ENCODE data around the gene C3orf80.
"Not testable (repeated sequence)": the region's sequence is repeated elsewhere in the genome, so short reads cannot be mapped to it uniquely, and the experiment has no call there.

The C3orf80 gene

GRCh38 chr3:160225176-160226025 is at the start of gene C3orf80:
Gene C3orf80 (plus strand): TSS chr3:160225422. CDS start chr3:160225636, 214 bp downstream.
- FAIRE-seq: no peak

GRCh38 chr3:160176923-160177322 is 48.3 kb upstream of the C3orf80 start:
- no peak for FAIRE-seq

DNA sequence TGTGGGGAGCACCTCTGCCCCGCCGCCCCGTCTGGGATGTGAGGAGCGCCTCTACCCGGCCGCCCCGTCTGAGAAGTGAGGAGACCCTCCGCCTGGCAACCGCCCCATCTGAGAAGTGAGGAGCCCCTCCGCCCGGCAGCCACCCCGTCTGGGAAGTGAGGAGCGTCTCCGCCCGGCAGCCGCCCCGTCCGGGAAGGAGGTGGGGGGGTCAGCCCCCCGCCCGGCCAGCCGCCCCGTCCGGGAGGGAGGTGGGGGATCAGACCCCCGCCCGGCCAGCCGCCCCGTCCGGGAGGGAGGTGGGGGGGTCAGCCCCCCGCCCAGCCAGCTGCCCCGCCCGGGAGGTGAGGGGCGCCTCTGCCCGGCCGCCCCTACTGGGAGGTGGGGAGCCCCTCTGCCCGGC is 46.6 kb upstream of the C3orf80 start:
- FAIRE-seq: not testable (repeated sequence)

DNA sequence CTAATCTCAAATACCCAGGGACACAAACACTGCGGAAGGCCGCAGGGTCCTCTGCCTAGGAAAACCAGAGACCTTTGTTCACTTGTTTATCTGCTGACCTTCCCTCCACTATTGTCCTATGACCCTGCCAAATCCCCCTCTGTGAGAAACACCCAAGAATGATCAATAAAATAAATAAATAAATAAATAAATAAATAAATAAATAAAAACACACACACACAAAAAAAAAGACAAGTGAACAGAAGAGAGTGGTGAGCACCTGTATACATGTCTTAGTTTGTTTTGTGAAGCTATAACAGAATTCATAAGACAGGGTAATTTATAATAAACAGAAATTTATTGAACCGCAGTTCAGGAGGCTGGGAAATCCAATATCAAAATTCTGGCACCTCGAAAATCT is 45.8 kb upstream of the C3orf80 start:
- FAIRE-seq: not testable (repeated sequence)

DNA sequence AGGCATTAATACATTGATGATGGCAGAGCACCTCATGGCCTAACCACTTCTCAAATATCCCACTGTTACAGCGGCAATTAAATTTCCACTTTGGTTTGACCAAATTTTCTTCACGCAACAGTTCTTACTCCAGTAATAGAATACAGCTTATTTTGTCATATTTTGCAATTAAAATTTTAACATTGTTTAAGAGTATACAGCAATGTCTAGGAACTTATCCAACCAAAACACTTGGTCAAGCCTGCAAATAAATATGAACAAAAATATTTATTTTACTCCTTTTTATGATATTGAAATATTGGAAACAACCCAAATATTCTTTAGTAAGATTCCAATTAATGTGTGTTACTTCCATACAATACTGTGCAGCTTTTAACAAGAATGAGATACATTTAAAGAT is 45.3 kb upstream of the C3orf80 start:
- FAIRE-seq: peak; percentile 26

DNA sequence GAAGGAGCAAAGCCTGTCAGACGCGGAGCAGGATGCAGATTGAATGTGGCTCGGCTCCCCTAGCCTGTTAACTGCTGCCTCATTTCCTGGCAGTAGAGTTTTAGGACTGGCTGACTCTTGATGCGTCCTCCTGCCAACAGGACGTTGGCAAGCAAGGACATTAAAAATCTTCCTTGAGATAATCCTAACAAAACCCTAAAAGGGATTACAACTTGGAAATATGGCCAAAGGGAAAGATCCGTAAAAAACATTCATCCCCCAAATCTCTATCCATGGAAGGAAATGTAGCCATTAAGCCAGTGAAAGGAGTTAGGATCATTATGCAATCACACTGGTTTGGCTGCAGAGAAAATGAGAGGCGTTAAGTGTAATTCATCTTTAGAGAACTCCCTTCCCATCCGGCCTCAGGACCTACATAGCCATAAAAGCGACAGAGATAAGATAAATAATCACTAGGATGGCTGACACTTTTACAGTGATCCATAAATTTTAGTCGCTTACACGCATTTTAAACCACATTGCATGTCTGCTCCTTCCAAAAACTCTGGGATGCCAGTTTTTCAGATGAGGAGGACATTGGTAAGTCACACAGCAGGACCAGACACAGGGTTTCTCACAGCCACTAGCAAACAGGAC is 44.5 kb upstream of the C3orf80 start:
- peak; percentile 54 for FAIRE-seq

DNA sequence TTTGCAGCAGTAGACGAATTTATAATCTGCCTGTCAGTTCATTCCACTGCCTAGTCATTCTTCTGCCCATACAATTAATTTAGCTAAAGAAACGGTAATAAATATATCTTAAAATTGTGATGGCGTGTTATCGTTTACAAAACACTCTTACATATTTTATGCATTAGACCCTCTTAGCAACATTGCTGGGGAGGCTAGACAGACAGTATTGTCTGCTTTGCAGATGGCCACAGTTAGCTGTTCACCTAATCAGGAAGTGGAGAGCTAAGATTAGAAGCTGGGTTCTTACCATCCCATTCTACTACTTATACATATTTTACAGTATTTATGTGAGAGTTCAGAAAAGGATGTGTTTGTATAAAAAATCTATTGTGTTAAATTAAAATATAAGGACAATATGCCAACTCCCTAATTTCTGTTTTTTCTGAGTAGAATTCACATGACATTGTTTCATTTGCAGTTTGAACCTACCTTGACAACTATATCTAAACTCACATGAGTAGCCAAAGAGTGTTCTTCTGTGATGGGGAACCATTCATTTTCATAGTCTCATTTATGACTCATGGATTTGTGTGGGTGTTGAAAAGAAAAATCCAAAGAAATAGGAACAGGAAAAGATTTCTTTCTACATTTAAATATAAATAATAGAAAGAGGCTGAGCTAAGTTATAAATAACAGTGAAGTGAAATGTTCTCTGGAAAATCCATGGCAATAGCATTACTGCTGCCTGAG is 41.7 kb upstream of the C3orf80 start:
- no peak for FAIRE-seq

- FAIRE-seq: no peak
Measured at GRCh38 chr3:160184655-160185054, 40.6 kb upstream of the C3orf80 start.

- FAIRE-seq: no peak
Measured at GRCh38 chr3:160185751-160186150, 39.5 kb upstream of the C3orf80 start.

DNA sequence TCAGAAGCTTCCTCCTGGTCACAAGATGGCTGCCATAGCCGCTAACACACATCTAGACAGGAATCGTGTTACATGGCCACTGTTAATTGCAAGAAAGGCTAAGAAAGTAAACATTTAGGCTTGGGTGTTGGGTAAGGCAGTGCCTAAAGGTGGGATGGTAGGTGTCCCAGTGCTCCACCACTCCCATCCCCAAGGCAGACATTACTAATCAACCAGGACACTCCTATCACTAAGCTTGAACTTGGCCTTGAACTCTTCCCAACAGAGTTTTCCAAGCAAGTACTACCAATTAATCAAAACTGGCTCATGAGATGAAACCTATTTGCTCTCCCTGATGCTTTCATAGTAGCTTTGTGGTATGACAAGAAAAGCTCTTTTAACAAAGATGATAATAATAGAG is 37.9 kb upstream of the C3orf80 start:
- no peak for FAIRE-seq

DNA sequence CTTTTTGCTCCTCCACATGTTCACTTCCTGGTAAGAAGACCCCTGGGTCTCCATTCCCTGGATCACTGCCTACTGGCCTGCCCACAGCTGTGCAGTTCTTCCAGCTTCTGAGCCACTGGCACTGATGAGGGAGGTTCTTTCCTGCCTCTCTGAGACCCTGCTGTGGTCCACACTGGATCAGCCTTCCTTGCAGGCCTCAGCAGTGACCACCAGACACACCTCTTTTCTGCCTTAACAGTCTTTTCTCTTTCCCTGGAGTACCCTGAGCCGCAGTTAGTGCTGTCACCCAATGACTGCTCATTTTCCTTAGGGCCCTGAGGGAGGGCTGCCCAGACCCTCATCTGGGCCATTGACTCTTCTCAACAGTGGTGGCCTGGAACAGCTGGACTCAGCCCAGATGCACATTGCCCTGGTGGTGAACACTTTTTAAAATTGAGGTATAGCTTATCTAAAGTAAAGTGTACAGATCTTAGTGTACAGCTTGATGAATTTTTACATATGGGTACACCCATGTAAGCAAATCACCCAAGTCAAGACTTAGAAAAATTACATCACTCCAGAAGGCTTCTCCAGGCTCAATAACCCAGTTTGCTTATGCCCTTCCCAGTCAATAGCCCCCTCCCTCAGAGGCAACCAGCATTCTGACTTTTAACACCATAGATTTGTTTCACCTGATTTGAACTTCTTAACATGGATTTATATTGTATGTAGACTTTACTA is 32.8 kb upstream of the C3orf80 start:
- no peak for FAIRE-seq

GRCh38 chr3:160193644-160194192 is 31.5 kb upstream of the C3orf80 start:
- FAIRE-seq: no peak

GRCh38 chr3:160194438-160194837 is 30.8 kb upstream of the C3orf80 start:
- no peak for FAIRE-seq

- no peak for FAIRE-seq
Measured at GRCh38 chr3:160195106-160195505, 30.1 kb upstream of the C3orf80 start.

GRCh38 chr3:160196511-160197104 is 28.6 kb upstream of the C3orf80 start:
- FAIRE-seq: no peak

DNA sequence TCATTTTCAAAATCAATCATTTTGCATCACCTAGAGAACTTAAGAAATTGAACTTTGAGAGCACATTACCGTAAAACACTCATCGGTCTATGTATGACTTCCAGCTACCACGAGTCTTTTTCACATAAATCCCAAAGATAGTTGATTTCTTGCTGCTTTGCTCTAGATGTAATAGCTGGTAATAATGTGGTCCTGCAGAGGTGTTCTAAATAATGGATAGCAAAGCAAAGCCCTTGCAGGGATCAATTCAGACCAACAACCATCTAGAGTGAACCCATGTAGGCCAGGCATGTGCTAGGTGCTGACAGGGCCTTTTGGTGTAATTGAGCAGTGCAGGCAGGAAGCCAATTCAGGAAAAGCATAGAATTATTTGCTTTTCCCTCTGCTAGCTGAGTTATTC is 26.1 kb upstream of the C3orf80 start:
- FAIRE-seq: no peak

DNA sequence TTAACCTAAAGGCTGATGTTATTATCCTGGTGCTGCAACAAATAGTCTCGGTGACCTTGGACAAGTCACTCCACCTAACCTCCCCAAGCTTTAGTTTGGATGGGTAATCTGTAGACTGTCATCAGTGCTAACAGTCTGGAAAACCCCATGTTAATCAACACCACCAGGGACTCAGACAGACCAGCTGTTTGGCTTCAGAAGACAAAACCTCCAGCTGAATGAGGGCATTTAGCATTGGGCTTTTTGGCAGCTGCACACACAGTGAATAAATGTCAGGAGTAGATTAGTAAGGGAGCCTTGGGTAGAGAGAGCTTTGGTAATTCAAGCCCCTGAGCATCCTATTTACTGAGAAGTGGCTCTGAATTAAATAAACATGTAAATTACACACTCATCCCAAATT is 24.9 kb upstream of the C3orf80 start:
- FAIRE-seq: no peak

DNA sequence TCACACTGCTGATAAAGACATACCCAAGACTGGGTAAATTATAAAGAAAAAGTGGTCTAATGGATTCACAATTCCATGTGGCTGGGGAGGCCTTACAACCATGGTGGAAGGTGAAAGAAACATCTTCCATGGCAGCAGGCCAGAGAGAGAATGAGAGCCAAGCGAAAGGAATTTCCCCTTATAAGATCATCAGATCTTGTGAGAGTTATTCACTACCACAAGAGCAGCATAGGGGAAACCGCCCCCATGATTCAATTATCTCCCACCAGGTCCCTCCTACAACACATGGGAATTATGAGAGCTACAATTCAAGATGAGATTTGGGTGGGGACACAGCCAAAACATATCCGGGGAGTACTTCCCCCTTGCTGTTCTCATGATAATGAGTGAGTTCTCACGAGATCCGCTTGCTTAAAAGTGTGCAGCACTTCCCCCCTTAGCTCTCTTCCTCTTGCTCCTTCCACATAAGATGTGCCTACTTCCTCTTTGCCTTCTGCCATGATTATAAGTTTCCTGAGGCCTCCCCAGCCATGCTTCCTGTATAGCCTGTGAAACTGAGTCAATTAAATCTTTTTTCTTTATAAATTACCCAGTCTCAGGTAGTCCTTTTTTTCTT is 20.7 kb upstream of the C3orf80 start:
- FAIRE-seq: not testable (repeated sequence)

DNA sequence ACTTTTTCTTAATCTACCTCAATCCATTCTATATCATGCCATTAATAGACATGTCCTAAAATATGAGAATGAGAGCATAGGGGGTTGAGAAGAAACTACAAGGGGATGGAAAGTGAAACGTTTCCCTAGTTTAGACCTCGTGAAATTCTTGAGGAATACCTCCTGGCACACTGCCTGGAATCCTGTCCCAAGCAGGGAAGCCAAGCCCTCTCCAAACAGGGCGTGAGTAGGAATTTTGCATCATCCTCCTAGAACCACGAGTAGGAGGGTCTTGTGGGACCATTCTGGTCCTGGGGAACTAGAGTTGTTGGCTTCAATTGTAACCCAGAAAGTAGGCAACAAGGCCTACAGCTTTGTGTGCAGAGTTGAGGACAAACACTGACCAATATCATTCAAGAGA is 19.6 kb upstream of the C3orf80 start:
- FAIRE-seq: no peak

GRCh38 chr3:160210341-160210740 is 14.9 kb upstream of the C3orf80 start:
- no peak for FAIRE-seq

DNA sequence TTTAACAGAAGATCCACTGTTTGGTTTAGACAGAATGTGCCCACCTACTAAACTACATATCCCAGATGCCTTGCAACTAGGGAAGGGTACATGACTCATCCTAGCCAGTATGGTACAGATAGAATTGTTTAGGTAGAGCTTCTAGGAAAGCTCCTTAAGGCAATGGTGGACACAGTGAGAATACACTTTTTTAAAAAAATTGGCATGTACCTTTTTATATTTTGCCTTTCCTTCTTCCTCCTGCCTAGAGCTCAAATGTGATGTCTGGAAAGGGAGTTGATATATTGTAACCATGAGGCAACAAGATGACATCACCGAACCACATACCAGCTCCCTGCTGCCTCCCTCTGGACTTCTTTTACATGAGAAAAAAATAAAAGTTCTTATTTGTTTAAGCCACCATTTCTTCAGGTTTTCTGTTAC is 14.4 kb upstream of the C3orf80 start:
- FAIRE-seq: no peak

DNA sequence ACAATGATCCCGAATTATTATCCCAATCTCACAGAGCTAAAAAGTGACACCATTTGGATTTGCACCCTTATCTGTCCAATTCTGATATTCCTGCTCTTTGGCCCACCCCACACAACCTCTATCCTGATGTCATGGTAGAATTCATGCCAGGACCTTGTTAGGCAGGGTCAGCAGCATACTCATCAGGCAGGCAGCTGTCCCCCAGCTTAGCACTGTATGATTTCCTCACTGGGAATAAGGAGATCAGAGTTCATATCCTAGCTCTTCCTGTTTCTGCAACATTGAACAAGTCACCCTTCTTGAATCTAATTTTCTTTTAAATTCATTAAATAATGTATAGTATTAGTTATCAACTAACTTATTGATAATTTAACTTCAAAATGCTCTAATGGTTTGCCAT is 12.0 kb upstream of the C3orf80 start:
- FAIRE-seq: no peak
